Calu3 (cell line): ENCODE measurements around the gene DARS2. TPM values are rescaled to one million over a fixed set of nuclear protein-coding genes. Genes with fewer than 3 reads are reported as not detected.
"Not testable (repeated sequence)": the region's sequence is repeated elsewhere in the genome, so short reads cannot be mapped to it uniquely, and the experiment has no call there.

ENCODE experiments used
- BruUV-seq: library from RNA; stranded (reverse); fragments of 400-500 nt; replicated peaks from 2 replicates; lab custom pipeline; 2021; lab: Mats Ljungman, UMichigan
- CTCF ChIA-PET: fragments of 300-600 bp; sonication (Branson Sonifier 250); formaldehyde crosslinking; loops from one replicate; lab custom pipeline; 2022; ENCODE audit warnings: antibody characterized with exemption; lab: Charles Lee
- DNase-seq: peaks from one replicate; pipeline ENCODE4 v3.0.0; 2022
- H3K27ac Mint-ChIP-seq: one replicate; pipeline ENCODE4 v1.8.0; 2022; ENCODE audit warnings: mixed read lengths; ENCODE audit not compliant: unreplicated experiment
- H3K27me3 Mint-ChIP-seq: one replicate; pipeline ENCODE4 v1.8.0; 2022; ENCODE audit warnings: mixed read lengths; ENCODE audit not compliant: unreplicated experiment
- H3K36me3 Mint-ChIP-seq: one replicate; pipeline ENCODE4 v1.8.0; 2022; ENCODE audit warnings: mild to moderate bottlenecking, moderate library complexity, mixed read lengths; ENCODE audit not compliant: insufficient read depth, unreplicated experiment
- H3K4me1 Mint-ChIP-seq: one replicate; pipeline ENCODE4 v1.8.0; 2022; ENCODE audit warnings: mild to moderate bottlenecking, low read depth, mixed read lengths; ENCODE audit not compliant: unreplicated experiment
- H3K4me3 Mint-ChIP-seq: one replicate; pipeline ENCODE4 v1.8.0; 2022; ENCODE audit warnings: mild to moderate bottlenecking, low read depth, moderate library complexity, mixed read lengths; ENCODE audit not compliant: unreplicated experiment
- H3K9me3 Mint-ChIP-seq: one replicate; pipeline ENCODE4 v1.8.0; 2022; ENCODE audit warnings: low read depth, mixed read lengths; ENCODE audit not compliant: unreplicated experiment
- CTCF ChIP-seq: fragments of 200-600 bp; IDR thresholded peaks from one replicate; pipeline ENCODE4 v1.8.0; 2022; ENCODE audit warnings: antibody characterized with exemption; ENCODE audit not compliant: unreplicated experiment
- intact Hi-C: fragments of 100-400 bp; cut with micrococcal nuclease; formaldehyde crosslinking; loops from one replicate; pipeline ENCODE4 v1.10.0; 2022; ENCODE audit not compliant: unreplicated experiment
- total RNA-seq: library from RNA; stranded (reverse); gene quantifications from 2 replicates; pipeline ENCODE4 v1.2.3, GENCODE V29; 2022

Gene DARS2
- total RNA-seq, 1 experiment from 2014 or later, result 56.3 TPM

- no peaks in the 10 kb centered on the region for H3K27me3 Mint-ChIP-seq
- CTCF ChIA-PET, result interaction anchor here (0.6 kb wide), 1 partner anchor 501 kb away, joined by 4 read pairs; no protein-coding TSS in a partner anchor
- no peaks in the 10 kb centered on the region for H3K4me1 Mint-ChIP-seq
- no TSS peak for BruUV-seq
- no peaks in the 10 kb centered on the region for H3K9me3 Mint-ChIP-seq
- H3K27ac Mint-ChIP-seq, result no peak overlapping the region
- intact Hi-C loops, result no loop called here
- no peak for TF ChIP-seq CTCF
- H3K4me3 Mint-ChIP-seq, result no peak overlapping the region
- DNase-seq, result no peak
- H3K36me3 Mint-ChIP-seq, result peaks cover 8% of the 10 kb centered on the region
Measured at GRCh38 chr1:173876732-173877131, 52.3 kb downstream of the DARS2 start.

DNA sequence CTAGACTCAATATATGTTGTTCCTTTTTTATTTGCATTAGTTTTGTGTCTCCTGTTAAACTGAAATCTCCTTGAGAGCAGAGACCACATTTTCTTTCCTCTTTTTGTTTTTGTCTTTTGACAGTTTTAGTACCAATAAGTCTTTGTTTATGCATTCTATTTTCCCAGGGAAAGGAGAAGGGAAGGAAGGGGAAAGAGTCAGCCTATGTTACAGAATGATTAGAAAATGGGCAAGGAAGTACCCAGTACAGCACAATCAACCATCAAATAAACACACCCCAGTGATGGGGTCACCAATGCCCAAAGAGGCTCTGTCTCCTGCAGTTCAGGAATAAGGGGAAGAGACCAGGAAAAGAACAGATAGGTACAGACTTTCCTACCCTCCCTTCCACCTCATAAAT, 53.8 kb downstream of the DARS2 start:
- CTCF ChIA-PET, result no interaction called here
- no peaks in the 10 kb centered on the region for H3K9me3 Mint-ChIP-seq
- no TSS peak for BruUV-seq
- no peaks in the 10 kb centered on the region for H3K4me1 Mint-ChIP-seq
- no peak overlapping the region for H3K4me3 Mint-ChIP-seq
- TF ChIP-seq CTCF, result no peak
- no peaks in the 10 kb centered on the region for H3K27me3 Mint-ChIP-seq
- no peak overlapping the region for H3K27ac Mint-ChIP-seq
- intact Hi-C loops, result no loop called here
- H3K36me3 Mint-ChIP-seq, result peaks cover 8% of the 10 kb centered on the region
- no peak for DNase-seq

GRCh38 chr1:173881117-173881516, 56.6 kb downstream of the DARS2 start:
- DNase-seq, intact Hi-C loops, CTCF ChIA-PET, H3K4me1 Mint-ChIP-seq, H3K27ac Mint-ChIP-seq, BruUV-seq, H3K9me3 Mint-ChIP-seq, H3K4me3 Mint-ChIP-seq, H3K27me3 Mint-ChIP-seq, H3K36me3 Mint-ChIP-seq: not testable (repeated sequence)

GRCh38 chr1:173884701-173885100, 60.2 kb downstream of the DARS2 start:
- Mint-ChIP-seq H3K36me3 (peaks cover under 1% of the 10 kb centered on the region), H3K4me3 (no peak overlapping the region), H3K4me1 (no peaks in the 10 kb centered on the region), H3K27me3 (no peaks in the 10 kb centered on the region), H3K27ac (no peak overlapping the region), H3K9me3 (no peaks in the 10 kb centered on the region)
- intact Hi-C loops, result no loop called here
- BruUV-seq, result no TSS peak
- TF ChIP-seq CTCF, result no peak
- CTCF ChIA-PET, result no interaction called here
- no peak for DNase-seq

GRCh38 chr1:173886746-173887611, 62.5 kb downstream of the DARS2 start:
- DNase-seq, result no peak
- Mint-ChIP-seq H3K27ac (no peak overlapping the region), H3K9me3 (no peaks in the 10 kb centered on the region), H3K4me1 (no peaks in the 10 kb centered on the region), H3K4me3 (no peak overlapping the region), H3K27me3 (no peaks in the 10 kb centered on the region), H3K36me3 (no peaks in the 10 kb centered on the region)
- no TSS peak for BruUV-seq
- no peak for TF ChIP-seq CTCF
- intact Hi-C loops, result no loop called here
- CTCF ChIA-PET, result no interaction called here
